B cell (primary cell): Measurements from ENCODE around the gene LSS. TPM values are rescaled to one million over a fixed set of nuclear protein-coding genes. Genes with fewer than 3 reads are reported as not detected.

ENCODE experiments used
- ATAC-seq: fragments of 200-7000 bp; cut with Tn5 transposase; one replicate; pipeline ENCODE4 v1.10.0; 2021; ENCODE audit warnings: low read depth, mild to moderate bottlenecking, moderate number of reproducible peaks, moderate library complexity
- CTCF ChIA-PET: fragments of 350-600 bp; sonication (Branson Sonifier 250); formaldehyde crosslinking; loops from one replicate; lab custom pipeline; 2021; ENCODE audit warnings: antibody characterized with exemption, inconsistent platforms; lab: Charles Lee
- POLR2A ChIA-PET: fragments of 350-600 bp; sonication (Branson Sonifier 250); formaldehyde crosslinking; loops from one replicate; lab custom pipeline; 2021; ENCODE audit warnings: antibody characterized with exemption; lab: Charles Lee
- DNase-seq: peaks from one replicate; pipeline ENCODE4 v3.0.0; 2013
- H2AFZ ChIP-seq: 2 replicates; pipeline ENCODE4 v1.6.1; 2012; ENCODE audit warnings: mild to moderate bottlenecking, low read depth, low read length; ENCODE audit not compliant: insufficient read depth, poor library complexity, severe bottlenecking
- H3K27ac ChIP-seq, 2 donors: 1 replicate in 1 of 2; 2 replicates in 1 of 2; pipeline ENCODE4 v1.5.1; 2012 to 2013; ENCODE audit warnings: low read length in 2 of 2, mild to moderate bottlenecking in 2 of 2, moderate library complexity in 1 of 2
- H3K27me3 ChIP-seq, 4 experiments: fragments of 200-600 bp in 1 of 4; sonication (generic) in 1 of 4; replicated peaks in 1 of 4; 1 replicate in 2 of 4; 2 replicates in 2 of 4; pipeline versions ENCODE4 v1.6.1 to v1.7.0; 2013 to 2016; ENCODE audit warnings: low read length in 3 of 4, mild to moderate bottlenecking in 2 of 4, mixed read lengths in 1 of 4, moderate library complexity in 1 of 4; ENCODE audit not compliant: insufficient read depth in 4 of 4, control insufficient read depth in 3 of 4; ENCODE audit errors: control extremely low read depth in 1 of 4
- H3K36me3 ChIP-seq, 2 experiments: replicated peaks in 1 of 2; 1 replicate in 1 of 2; 2 replicates in 1 of 2; pipeline versions ENCODE4 v1.6.1 to v1.7.1; 2013; ENCODE audit warnings: low read length in 1 of 2; ENCODE audit not compliant: insufficient read depth in 2 of 2, control insufficient read depth in 1 of 2; ENCODE audit errors: control extremely low read depth in 1 of 2, extremely low read depth in 1 of 2
- H3K4me1 ChIP-seq, 2 donors: fragments of 200-600 bp in 1 of 2; sonication (generic) in 1 of 2; 1 replicate in 1 of 2; 2 replicates in 1 of 2; pipeline versions ENCODE4 v1.5.1 to v1.6.1; 2013 to 2017; ENCODE audit warnings: low read length in 2 of 2; ENCODE audit not compliant: control insufficient read depth in 2 of 2, insufficient read depth in 2 of 2
- H3K4me2 ChIP-seq: replicated peaks from 2 replicates; pipeline ENCODE3; 2012; ENCODE audit warnings: mild to moderate bottlenecking, low read depth, low read length; ENCODE audit not compliant: poor library complexity, severe bottlenecking
- H3K4me3 ChIP-seq, 5 experiments: fragments of 200-600 bp in 1 of 5; sonication (generic) in 1 of 5; 1 replicate in 3 of 5; 2 replicates in 2 of 5; pipeline versions ENCODE4 v1.5.1 to v1.7.0; 2011 to 2016; ENCODE audit warnings: low read length in 4 of 5, mild to moderate bottlenecking in 4 of 5, low read depth in 2 of 5, control low read depth in 1 of 5, moderate library complexity in 1 of 5; ENCODE audit not compliant: insufficient read depth in 1 of 5; ENCODE audit errors: control extremely low read depth in 1 of 5, extremely low read depth in 1 of 5
- H3K79me2 ChIP-seq: fragments of 200-600 bp; sonication (generic); one replicate; pipeline ENCODE4 v1.6.0; 2016; ENCODE audit warnings: low read length; ENCODE audit not compliant: control insufficient read depth, insufficient read depth
- H3K9ac ChIP-seq: fragments of 200-600 bp; sonication (generic); 2 replicates; pipeline ENCODE4 v1.6.1; 2017; ENCODE audit warnings: mild to moderate bottlenecking, low read length, moderate library complexity
- H3K9me3 ChIP-seq, 3 donors: one replicate each; pipeline versions ENCODE4 v1.6.1 to v1.7.1; 2013; ENCODE audit warnings: low read length in 2 of 3; ENCODE audit not compliant: control insufficient read depth in 2 of 3, insufficient read depth in 1 of 3; ENCODE audit errors: control extremely low read depth in 1 of 3
- H4K20me1 ChIP-seq: 2 replicates; pipeline ENCODE4 v1.6.0; 2012; ENCODE audit warnings: mild to moderate bottlenecking, low read length; ENCODE audit not compliant: insufficient read depth, control insufficient read depth, poor library complexity, severe bottlenecking
- H3K27ac Mint-ChIP-seq: one replicate; pipeline ENCODE4 v1.8.0; 2021; ENCODE audit warnings: mixed read lengths
- H3K27me3 Mint-ChIP-seq: one replicate; pipeline ENCODE4 v1.8.0; 2021; ENCODE audit warnings: mixed read lengths
- H3K4me1 Mint-ChIP-seq: one replicate; pipeline ENCODE4 v1.8.0; 2021; ENCODE audit warnings: mixed read lengths
- H3K4me3 Mint-ChIP-seq: one replicate; pipeline ENCODE4 v1.8.0; 2021; ENCODE audit warnings: mixed read lengths
- H3K9me3 Mint-ChIP-seq: one replicate; pipeline ENCODE4 v1.8.0; 2022; ENCODE audit warnings: mixed read lengths; ENCODE audit not compliant: insufficient read depth
- EZH2 ChIP-seq: IDR thresholded peaks from 2 replicates; pipeline ENCODE4 v1.6.1; 2012; ENCODE audit warnings: borderline replicate concordance, low read depth, mild to moderate bottlenecking, moderate library complexity, low read length; ENCODE audit not compliant: insufficient read depth, poor library complexity, severe bottlenecking
- WGBS: methylation state at CpG from one replicate; pipeline ENCODE4 v1.1.5; 2013; ENCODE audit warnings: missing lambda C conversion rate; ENCODE audit not compliant: insufficient coverage; 5-methylcytosine and 5-hydroxymethylcytosine counted together
- intact Hi-C: fragments of 100-400 bp; cut with micrococcal nuclease; formaldehyde crosslinking; loops from one replicate; pipeline ENCODE4 v1.10.0; 2022
- polyA plus RNA-seq: library from polyadenylated mRNA; depleted of rRNA; stranded (reverse); fragments of >200 nt; gene quantifications from 2 replicates; pipeline ENCODE4 v1.2.3, GENCODE V29; 2012
- total RNA-seq, 2 donors: library from RNA; stranded (reverse); fragments of 120-200 nt in 1 of 2; gene quantifications; 1 replicate in 1 of 2; 2 replicates in 1 of 2; pipeline versions ENCODE4 v1.2.3 to v1.2.4, GENCODE V29; 2013 to 2022
- TF ChIP-seq, protein P1 (sequence below): fragments of 200-600 bp; IDR thresholded peaks from one replicate; pipeline ENCODE4 v1.8.0; 2022; ENCODE audit warnings: antibody characterized with exemption, mild to moderate bottlenecking

LSS gene
- total and polyA plus RNA-seq, 2 donors (not counting 1 experiment from before 2014, with no cell fraction given) = 30.2 to 58.1 TPM

DNA sequence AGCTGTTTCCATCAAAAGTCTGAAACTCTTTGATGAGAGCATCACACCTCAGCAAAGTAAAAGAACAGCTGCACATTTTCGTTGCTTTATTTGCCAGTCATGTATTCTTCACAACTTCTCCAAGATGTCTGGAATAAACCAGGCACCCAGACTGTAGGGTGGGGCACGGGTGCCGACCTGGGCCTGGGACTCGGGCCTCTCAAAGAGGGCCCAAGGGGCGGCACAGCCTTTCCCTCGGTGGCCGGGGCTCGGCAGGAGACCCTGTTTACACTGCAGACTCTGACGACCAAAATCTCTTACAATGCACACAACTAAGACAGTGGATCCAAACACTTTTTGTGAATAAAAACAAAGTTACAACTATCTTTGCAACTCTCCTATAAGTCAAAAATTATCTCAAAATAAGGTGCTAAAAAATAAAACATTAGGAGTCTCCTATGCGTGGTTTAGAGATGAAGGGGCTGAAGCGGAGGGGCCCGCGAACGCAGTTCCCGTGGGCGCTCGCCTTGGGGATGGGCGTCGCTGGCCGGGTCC is 696 bp downstream of the LSS start:
- intact Hi-C loops = loop anchor here (1.0 to 2.0 kb wide), 4 partner anchors 27 to 96 kb away; partner anchors contain the start of genes PCNT, SPATC1L and YBEY
- ChIA-PET POLR2A (no interaction called here), CTCF (interaction anchor here (1.2 to 1.3 kb wide), 3 partner anchors 58 to 85 kb away, joined by 3 to 4 read pairs (median 3); partner anchors contain the start of genes MCM3AP and YBEY)

More for the DNA sequence above, 696 bp downstream of the LSS start:
- Histone ChIP-seq H3K79me2 (peaks cover 25% of the 10 kb centered on the region), H3K9me3 (no peaks in the 10 kb centered on the region), H3K4me1 (peaks cover 21 to 22% of the 10 kb centered on the region in 2 donors), H2AFZ (peak overlapping the region; percentile 94), H4K20me1 (peaks cover 10% of the 10 kb centered on the region), H3K36me3 (no peaks in the 10 kb centered on the region), H3K9ac (peak overlapping the region; percentile 96), H3K27ac (peak overlapping the region; percentile 71 to 91), H3K4me2 (peak overlapping the region; percentile 99), H3K27me3 (no peaks in the 10 kb centered on the region), H3K4me3 (peak overlapping the region; percentile 13 to 92 (median 87))
- TF ChIP-seq, protein P1, sequence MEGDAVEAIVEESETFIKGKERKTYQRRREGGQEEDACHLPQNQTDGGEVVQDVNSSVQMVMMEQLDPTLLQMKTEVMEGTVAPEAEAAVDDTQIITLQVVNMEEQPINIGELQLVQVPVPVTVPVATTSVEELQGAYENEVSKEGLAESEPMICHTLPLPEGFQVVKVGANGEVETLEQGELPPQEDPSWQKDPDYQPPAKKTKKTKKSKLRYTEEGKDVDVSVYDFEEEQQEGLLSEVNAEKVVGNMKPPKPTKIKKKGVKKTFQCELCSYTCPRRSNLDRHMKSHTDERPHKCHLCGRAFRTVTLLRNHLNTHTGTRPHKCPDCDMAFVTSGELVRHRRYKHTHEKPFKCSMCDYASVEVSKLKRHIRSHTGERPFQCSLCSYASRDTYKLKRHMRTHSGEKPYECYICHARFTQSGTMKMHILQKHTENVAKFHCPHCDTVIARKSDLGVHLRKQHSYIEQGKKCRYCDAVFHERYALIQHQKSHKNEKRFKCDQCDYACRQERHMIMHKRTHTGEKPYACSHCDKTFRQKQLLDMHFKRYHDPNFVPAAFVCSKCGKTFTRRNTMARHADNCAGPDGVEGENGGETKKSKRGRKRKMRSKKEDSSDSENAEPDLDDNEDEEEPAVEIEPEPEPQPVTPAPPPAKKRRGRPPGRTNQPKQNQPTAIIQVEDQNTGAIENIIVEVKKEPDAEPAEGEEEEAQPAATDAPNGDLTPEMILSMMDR = no peak
- no peak for TF ChIP-seq EZH2
- DNase-seq = no peak
- H3K27me3 Mint-ChIP-seq = no peaks in the 10 kb centered on the region
- peak overlapping the region; percentile 88 for H3K4me3 Mint-ChIP-seq
- under 1% methylated on average over 16 of the region's 20 CpGs for WGBS
- H3K9me3 Mint-ChIP-seq = no peaks in the 10 kb centered on the region
- peaks cover 35% of the 10 kb centered on the region for H3K4me1 Mint-ChIP-seq
- H3K27ac Mint-ChIP-seq = peak overlapping the region; percentile 86
- ATAC-seq = no peak
